ENCODE measurements around the gene CPB1.

DNA sequence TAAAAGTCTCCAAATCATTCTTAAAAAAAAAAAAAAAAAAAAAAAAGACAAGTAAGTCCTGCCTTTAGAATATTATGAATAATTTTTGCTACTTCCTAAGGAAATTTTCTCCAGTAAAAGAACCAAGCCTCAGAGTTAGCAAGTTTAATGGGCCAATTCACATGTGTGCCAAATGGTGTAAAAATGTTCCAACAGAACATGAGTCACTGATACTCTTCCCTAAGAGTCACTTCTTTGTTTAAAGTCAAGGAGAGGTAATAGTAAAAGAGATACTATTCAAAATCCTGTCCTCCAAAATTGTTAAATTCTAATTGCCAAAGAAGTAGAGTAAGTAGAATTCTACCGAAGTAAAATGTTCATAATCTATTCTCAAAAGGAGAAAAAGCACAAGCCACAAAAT lies 19.7 kb downstream of the CPB1 start:
- TF ChIP-seq, protein P1, sequence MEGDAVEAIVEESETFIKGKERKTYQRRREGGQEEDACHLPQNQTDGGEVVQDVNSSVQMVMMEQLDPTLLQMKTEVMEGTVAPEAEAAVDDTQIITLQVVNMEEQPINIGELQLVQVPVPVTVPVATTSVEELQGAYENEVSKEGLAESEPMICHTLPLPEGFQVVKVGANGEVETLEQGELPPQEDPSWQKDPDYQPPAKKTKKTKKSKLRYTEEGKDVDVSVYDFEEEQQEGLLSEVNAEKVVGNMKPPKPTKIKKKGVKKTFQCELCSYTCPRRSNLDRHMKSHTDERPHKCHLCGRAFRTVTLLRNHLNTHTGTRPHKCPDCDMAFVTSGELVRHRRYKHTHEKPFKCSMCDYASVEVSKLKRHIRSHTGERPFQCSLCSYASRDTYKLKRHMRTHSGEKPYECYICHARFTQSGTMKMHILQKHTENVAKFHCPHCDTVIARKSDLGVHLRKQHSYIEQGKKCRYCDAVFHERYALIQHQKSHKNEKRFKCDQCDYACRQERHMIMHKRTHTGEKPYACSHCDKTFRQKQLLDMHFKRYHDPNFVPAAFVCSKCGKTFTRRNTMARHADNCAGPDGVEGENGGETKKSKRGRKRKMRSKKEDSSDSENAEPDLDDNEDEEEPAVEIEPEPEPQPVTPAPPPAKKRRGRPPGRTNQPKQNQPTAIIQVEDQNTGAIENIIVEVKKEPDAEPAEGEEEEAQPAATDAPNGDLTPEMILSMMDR (conservative IDR thresholded peaks at IDR 0.05; ENCODE audit: low read depth, low read length), result no peak
- TF ChIP-seq EZH2 (IDR thresholded peaks at IDR 0.05; ENCODE audit: low read length, unreplicated experiment), result no peak

Measured in PC-3 (cell line).